HUES6 (cell line): Measurements from ENCODE around the gene SUPT20HL1.
"Not testable (repeated sequence)": the region's sequence is repeated elsewhere in the genome, so short reads cannot be mapped to it uniquely, and the experiment has no call there.

Experiments
- H3K27ac ChIP-seq: 2 replicates; pipeline ENCODE4 v1.7.0; 2013; ENCODE audit warnings: low read depth, mild to moderate bottlenecking, low read length, inconsistent platforms
- H3K27me3 ChIP-seq: 2 replicates; pipeline ENCODE4 v1.6.1; 2013; ENCODE audit warnings: low read length; ENCODE audit not compliant: control insufficient read depth, insufficient read depth
- H3K36me3 ChIP-seq: 2 replicates; pipeline ENCODE4 v1.6.1; 2013; ENCODE audit warnings: low read length; ENCODE audit not compliant: control insufficient read depth, insufficient read depth
- H3K4me1 ChIP-seq: 2 replicates; pipeline ENCODE4 v1.6.1; 2013; ENCODE audit warnings: low read length; ENCODE audit not compliant: control insufficient read depth, insufficient read depth
- H3K4me3 ChIP-seq: 2 replicates; pipeline ENCODE4 v1.5.1; 2013; ENCODE audit warnings: low read depth, low read length
- H3K9ac ChIP-seq: one replicate; pipeline ENCODE4 v1.6.1; 2013; ENCODE audit warnings: mild to moderate bottlenecking, low read length
- H3K9me3 ChIP-seq: 2 replicates; pipeline ENCODE4 v1.6.1; 2013; ENCODE audit warnings: low read depth, low read length; ENCODE audit not compliant: control insufficient read depth, insufficient read depth

The SUPT20HL1 gene

DNA sequence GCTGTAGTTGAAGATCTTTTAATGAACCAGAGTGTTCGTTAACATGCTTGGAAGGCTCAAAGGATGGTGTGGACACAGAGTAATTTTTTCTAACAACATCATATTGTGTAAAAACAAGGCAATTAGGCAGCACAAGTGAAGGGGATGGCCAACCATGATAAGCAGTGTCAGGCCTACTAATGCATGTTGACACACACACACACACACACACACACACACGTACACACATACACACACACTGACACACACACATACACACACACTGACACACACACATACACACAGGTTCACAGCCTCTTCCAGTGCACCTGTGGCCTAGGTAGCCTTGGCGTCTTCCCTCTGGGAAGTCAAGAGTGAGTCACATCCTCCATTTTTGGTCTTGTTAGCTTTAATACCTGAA lies at the start of gene SUPT20HL1:
TSS of gene SUPT20HL1 (plus strand) at position 368 of the 400 bp plus-strand sequence. CDS start 2,122 bp downstream, outside the sequence.
- Histone ChIP-seq H3K27me3 (no peaks in the 10 kb centered on the region; the same call in 1 of the 2 replicates), H3K4me1 (peaks cover 4% of the 10 kb centered on the region; the same call in 1 of the 2 replicates), H3K27ac (no peak within 1 kb of the TSS), H3K36me3 (no peaks in the 10 kb centered on the region), H3K4me3 (no peak within 1 kb of the TSS), H3K9ac (no peak within 1 kb of the TSS), H3K9me3 (no peaks in the 10 kb centered on the region; the same call in 1 of the 2 replicates)

- Histone ChIP-seq H3K4me1 (peaks cover 16% of the 10 kb centered on the region), H3K9ac (peak overlapping the region; percentile 19)
- not testable (repeated sequence) for H3K27ac ChIP-seq, H3K27me3 ChIP-seq, H3K36me3 ChIP-seq, H3K4me3 ChIP-seq, H3K9me3 ChIP-seq
Measured at GRCh38 chrX:24310916-24311315, 49.5 kb upstream of the SUPT20HL1 start.

GRCh38 chrX:24311507-24312248 lies 48.8 kb upstream of the SUPT20HL1 start:
- Histone ChIP-seq H3K27ac (0 out of 2 replicates have a peak overlapping the region, but pooled peaks have one; percentile 25), H3K4me1 (peaks cover 16% of the 10 kb centered on the region)
- H3K27me3 ChIP-seq, H3K4me3 ChIP-seq, H3K36me3 ChIP-seq, H3K9ac ChIP-seq, H3K9me3 ChIP-seq: not testable (repeated sequence)

DNA sequence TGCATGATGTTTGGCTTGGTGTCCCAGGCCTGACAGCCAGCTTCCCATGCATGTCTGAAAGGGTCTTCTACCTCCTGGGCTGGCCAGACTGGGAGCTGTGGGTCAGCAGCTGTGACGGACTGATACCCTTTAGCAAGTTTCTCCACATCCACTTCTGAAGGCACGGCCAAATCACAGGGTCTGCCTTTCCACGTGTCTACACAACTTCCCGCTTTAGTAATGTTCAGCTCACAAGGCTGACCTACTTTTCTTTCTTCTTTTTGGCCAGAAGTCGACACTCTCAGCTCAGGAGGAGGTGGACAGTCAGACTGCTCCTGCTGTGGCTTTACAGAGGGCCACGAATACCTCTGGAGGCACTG lies 48.2 kb upstream of the SUPT20HL1 start:
- not testable (repeated sequence) for H3K27ac ChIP-seq, H3K4me3 ChIP-seq, H3K36me3 ChIP-seq, H3K9ac ChIP-seq, H3K27me3 ChIP-seq, H3K9me3 ChIP-seq
- peaks cover 16% of the 10 kb centered on the region for H3K4me1 ChIP-seq

DNA sequence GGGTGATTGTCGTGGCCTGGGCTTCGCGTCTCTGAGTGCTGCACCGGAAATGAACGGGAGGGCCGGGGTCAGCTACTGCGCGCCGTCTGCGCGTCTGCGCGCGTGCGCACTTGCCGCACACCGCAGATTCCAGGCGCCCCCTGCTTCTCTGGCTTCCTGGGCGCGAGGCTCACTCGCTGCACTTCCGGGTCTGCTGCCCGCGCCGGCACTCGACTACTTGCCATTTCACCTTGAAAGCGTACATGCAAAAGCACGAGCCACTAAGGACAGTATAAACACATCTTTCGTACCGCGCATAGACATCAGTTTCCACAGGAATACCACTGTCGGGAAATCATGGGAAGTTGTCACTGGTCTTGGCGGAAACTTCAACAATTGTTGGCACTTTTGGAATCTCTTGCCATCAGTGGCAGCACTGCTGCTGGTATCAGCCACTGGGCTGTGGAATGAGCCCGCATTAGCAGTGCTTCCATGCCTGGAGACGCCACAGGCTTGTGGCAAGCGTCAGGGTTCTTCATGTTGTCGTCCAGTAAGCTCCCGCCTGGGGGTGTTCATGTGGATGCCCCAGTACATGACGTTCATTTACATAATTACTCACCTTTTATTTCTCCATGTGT lies 46.3 kb upstream of the SUPT20HL1 start, which contains the start of gene SUPT20HL2:
TSS of gene SUPT20HL2 (minus strand) at position 51 of the 617 bp plus-strand sequence. CDS start 754 bp downstream, outside the sequence.
- Histone ChIP-seq H3K27ac (no peak within 1 kb of the TSS), H3K36me3 (no peaks in the 10 kb centered on the region), H3K27me3 (peaks cover 4% of the 10 kb centered on the region; the same call in 1 of the 2 replicates), H3K9ac (no peak within 1 kb of the TSS), H3K9me3 (no peaks in the 10 kb centered on the region), H3K4me3 (no peak within 1 kb of the TSS), H3K4me1 (peaks cover 16% of the 10 kb centered on the region)

- no peaks in the 10 kb centered on the region for H3K9me3 ChIP-seq
- no peak overlapping the region for H3K4me3 ChIP-seq
- H3K36me3 ChIP-seq: no peaks in the 10 kb centered on the region
- no peak overlapping the region for H3K9ac ChIP-seq
- H3K27ac ChIP-seq: no peak overlapping the region
- H3K4me1 ChIP-seq: peaks cover 7% of the 10 kb centered on the region
- H3K27me3 ChIP-seq: peaks cover 4% of the 10 kb centered on the region; the same call in 1 of the 2 replicates
Measured at GRCh38 chrX:24316111-24316510, 44.3 kb upstream of the SUPT20HL1 start.

GRCh38 chrX:24317567-24317966 lies 42.9 kb upstream of the SUPT20HL1 start:
- Histone ChIP-seq H3K9me3 (no peaks in the 10 kb centered on the region), H3K27ac (no peak overlapping the region)

GRCh38 chrX:24321741-24322395 lies 38.6 kb upstream of the SUPT20HL1 start:
- Histone ChIP-seq H3K27ac (no peak overlapping the region), H3K9ac (no peak overlapping the region), H3K27me3 (no peaks in the 10 kb centered on the region; the same call in 1 of the 2 replicates), H3K4me3 (no peak overlapping the region), H3K36me3 (no peaks in the 10 kb centered on the region), H3K9me3 (no peaks in the 10 kb centered on the region), H3K4me1 (no peaks in the 10 kb centered on the region)

More at GRCh38 chrX:24317567-24317966, 42.9 kb upstream of the SUPT20HL1 start:
- Histone ChIP-seq H3K9ac (no peak overlapping the region), H3K4me1 (no peaks in the 10 kb centered on the region), H3K27me3 (peaks cover 4% of the 10 kb centered on the region; the same call in 1 of the 2 replicates), H3K36me3 (no peaks in the 10 kb centered on the region), H3K4me3 (no peak overlapping the region)

GRCh38 chrX:24325231-24325630 lies 35.2 kb upstream of the SUPT20HL1 start:
- Histone ChIP-seq H3K4me1 (no peaks in the 10 kb centered on the region), H3K27ac (no peak overlapping the region), H3K9ac (no peak overlapping the region), H3K27me3 (peaks cover 3% of the 10 kb centered on the region; the same call in 1 of the 2 replicates), H3K4me3 (no peak overlapping the region), H3K9me3 (no peaks in the 10 kb centered on the region), H3K36me3 (no peaks in the 10 kb centered on the region)

GRCh38 chrX:24332878-24333277 lies 27.6 kb upstream of the SUPT20HL1 start:
- Histone ChIP-seq H3K9me3 (no peaks in the 10 kb centered on the region), H3K27ac (no peak overlapping the region), H3K9ac (no peak overlapping the region), H3K36me3 (no peaks in the 10 kb centered on the region), H3K27me3 (peaks cover 6% of the 10 kb centered on the region; the same call in 1 of the 2 replicates), H3K4me3 (no peak overlapping the region), H3K4me1 (no peaks in the 10 kb centered on the region)

DNA sequence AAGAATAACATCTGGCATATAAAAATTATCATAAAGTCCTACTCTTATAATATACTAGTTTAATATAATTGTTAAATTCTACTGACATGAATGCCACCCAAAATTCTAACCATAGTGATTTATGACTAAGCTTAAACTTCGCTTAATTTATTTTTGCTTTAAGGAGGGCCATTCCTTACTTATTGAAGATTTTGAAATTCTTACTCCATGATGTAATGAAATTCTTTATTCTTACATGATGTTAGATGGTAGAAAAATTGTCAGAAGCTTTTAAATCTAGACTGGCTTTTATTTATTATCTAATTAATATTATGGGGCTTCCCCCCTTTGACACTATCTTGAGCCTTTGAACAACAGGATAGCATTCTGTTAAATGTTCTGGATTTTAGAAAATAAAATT lies 27.1 kb upstream of the SUPT20HL1 start:
- no peaks in the 10 kb centered on the region for H3K36me3 ChIP-seq
- H3K27ac ChIP-seq: no peak overlapping the region
- H3K9ac ChIP-seq: no peak overlapping the region
- H3K27me3 ChIP-seq: peaks cover 6% of the 10 kb centered on the region; the same call in 1 of the 2 replicates
- H3K4me3 ChIP-seq: no peak overlapping the region
- no peaks in the 10 kb centered on the region for H3K4me1 ChIP-seq
- no peaks in the 10 kb centered on the region for H3K9me3 ChIP-seq
